ENCODE results near the gene WNT3.

- no peak for TF ChIP-seq CTCF (IDR thresholded peaks at IDR 0.05; ENCODE audit: poor library complexity)
- no peak for TF ChIP-seq EZH2phosphoT487 (IDR thresholded peaks at IDR 0.05; ENCODE audit: low read depth, severe bottlenecking, unreplicated experiment)
- no peak for TF ChIP-seq EZH2 (IDR thresholded peaks at IDR 0.05; ENCODE audit: borderline replicate concordance)
Measured at GRCh38 chr17:46850688-46851028, 32.2 kb upstream of the WNT3 start.

Measured in hepatocyte (in vitro differentiated cells).